ENCODE results near the gene TMEM150B. TPM values are rescaled to one million over a fixed set of nuclear protein-coding genes. Genes with fewer than 3 reads are reported as not detected.

The TMEM150B gene
- total and polyA plus RNA-seq, 4 donors, result 0.81 to 3.3 (median 2.0) TPM

DNA sequence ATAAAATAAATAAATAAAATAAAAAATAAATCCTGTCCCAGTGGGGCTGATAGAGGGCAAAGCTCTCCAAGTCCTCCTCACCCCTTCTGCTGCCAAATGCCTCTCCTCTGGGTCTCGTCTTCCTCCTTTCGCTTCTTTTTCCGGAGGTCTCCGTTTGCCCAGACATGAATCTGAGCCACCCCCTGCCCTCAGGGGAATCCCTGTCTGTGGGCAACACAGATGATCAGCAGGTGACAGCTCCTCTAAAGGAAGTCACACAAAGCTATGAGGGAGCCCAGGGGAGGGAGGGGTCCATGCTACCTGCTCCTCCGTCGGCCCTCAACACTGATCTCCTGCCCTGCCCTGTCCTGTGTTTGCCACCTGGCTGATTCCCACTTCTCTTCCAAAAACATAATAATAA lies 479 bp downstream of the TMEM150B start:
- H3K9me3 ChIP-seq (ENCODE audit: control insufficient read depth in 4 of 4, low read length in 3 of 4), result no peaks in the 10 kb centered on the region
- TF ChIP-seq EGR1 (IDR thresholded peaks at IDR 0.05; ENCODE audit: low read depth in 2 of 2) (no peak), RAD21 (IDR thresholded peaks at IDR 0.05) (no peak), TAF1 (conservative IDR thresholded peaks at IDR 0.05) (no peak), HNF4A (conservative IDR thresholded peaks at IDR 0.05) (no peak), SP1 (IDR thresholded peaks at IDR 0.05) (no peak), MAX (IDR thresholded peaks at IDR 0.05) (no peak), RXRA (IDR thresholded peaks at IDR 0.05) (no peak), FOXA2 (IDR thresholded peaks at IDR 0.05) (no peak), YY1 (IDR thresholded peaks at IDR 0.05) (no peak), HNF4G (IDR thresholded peaks at IDR 0.05) (no peak), JUND (IDR thresholded peaks at IDR 0.05) (no peak), REST (IDR thresholded peaks at IDR 0.05) (no peak), FOXA1 (IDR thresholded peaks at IDR 0.05) (no peak), ATF3 (IDR thresholded peaks at IDR 0.05) (no peak), GABPA (IDR thresholded peaks at IDR 0.05 in 1 of 2, conservative IDR thresholded peaks at IDR 0.05 in 1 of 2) (no peak), NR2F2 (IDR thresholded peaks at IDR 0.05) (no peak)
- TF ChIP-seq, protein P1, sequence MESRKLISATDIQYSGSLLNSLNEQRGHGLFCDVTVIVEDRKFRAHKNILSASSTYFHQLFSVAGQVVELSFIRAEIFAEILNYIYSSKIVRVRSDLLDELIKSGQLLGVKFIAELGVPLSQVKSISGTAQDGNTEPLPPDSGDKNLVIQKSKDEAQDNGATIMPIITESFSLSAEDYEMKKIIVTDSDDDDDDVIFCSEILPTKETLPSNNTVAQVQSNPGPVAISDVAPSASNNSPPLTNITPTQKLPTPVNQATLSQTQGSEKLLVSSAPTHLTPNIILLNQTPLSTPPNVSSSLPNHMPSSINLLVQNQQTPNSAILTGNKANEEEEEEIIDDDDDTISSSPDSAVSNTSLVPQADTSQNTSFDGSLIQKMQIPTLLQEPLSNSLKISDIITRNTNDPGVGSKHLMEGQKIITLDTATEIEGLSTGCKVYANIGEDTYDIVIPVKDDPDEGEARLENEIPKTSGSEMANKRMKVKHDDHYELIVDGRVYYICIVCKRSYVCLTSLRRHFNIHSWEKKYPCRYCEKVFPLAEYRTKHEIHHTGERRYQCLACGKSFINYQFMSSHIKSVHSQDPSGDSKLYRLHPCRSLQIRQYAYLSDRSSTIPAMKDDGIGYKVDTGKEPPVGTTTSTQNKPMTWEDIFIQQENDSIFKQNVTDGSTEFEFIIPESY (IDR thresholded peaks at IDR 0.05), result no peak
- TF ChIP-seq, protein P2, sequence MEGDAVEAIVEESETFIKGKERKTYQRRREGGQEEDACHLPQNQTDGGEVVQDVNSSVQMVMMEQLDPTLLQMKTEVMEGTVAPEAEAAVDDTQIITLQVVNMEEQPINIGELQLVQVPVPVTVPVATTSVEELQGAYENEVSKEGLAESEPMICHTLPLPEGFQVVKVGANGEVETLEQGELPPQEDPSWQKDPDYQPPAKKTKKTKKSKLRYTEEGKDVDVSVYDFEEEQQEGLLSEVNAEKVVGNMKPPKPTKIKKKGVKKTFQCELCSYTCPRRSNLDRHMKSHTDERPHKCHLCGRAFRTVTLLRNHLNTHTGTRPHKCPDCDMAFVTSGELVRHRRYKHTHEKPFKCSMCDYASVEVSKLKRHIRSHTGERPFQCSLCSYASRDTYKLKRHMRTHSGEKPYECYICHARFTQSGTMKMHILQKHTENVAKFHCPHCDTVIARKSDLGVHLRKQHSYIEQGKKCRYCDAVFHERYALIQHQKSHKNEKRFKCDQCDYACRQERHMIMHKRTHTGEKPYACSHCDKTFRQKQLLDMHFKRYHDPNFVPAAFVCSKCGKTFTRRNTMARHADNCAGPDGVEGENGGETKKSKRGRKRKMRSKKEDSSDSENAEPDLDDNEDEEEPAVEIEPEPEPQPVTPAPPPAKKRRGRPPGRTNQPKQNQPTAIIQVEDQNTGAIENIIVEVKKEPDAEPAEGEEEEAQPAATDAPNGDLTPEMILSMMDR (IDR thresholded peaks at IDR 0.05; ENCODE audit: low read depth, low read length, missing input control), result no peak
- no peak overlapping the region for H3K9ac ChIP-seq (ENCODE audit: low read depth in 1 of 2, low read length in 2 of 2)
- WGBS, result 88% methylated on average over 6 of the region's 6 CpGs
- no peaks in the 10 kb centered on the region for H3K36me3 ChIP-seq (ENCODE audit: control insufficient read depth in 4 of 4, insufficient read depth in 3 of 4, low read depth in 1 of 4, low read length in 3 of 4)
- no peak overlapping the region for H3K4me3 ChIP-seq (ENCODE audit: low read depth in 1 of 3, low read length in 3 of 3)
- DNase-seq (ENCODE audit: low spot score), result no peak
- no peaks in the 10 kb centered on the region for H3K4me1 ChIP-seq (ENCODE audit: control insufficient read depth in 4 of 4, insufficient read depth in 4 of 4, low read length in 3 of 4)
- no peak overlapping the region for H3K27ac ChIP-seq (ENCODE audit: low read depth in 1 of 2, low read length in 2 of 2)
- peaks cover 0 to 2% (median 0%) of the 10 kb centered on the region in 4 donors for H3K27me3 ChIP-seq (ENCODE audit: control insufficient read depth in 4 of 4, insufficient read depth in 4 of 4, low read length in 3 of 4)
